ENCODE data around the gene ATXN10.
"Not testable (repeated sequence)": the region's sequence is repeated elsewhere in the genome, so short reads cannot be mapped to it uniquely, and the experiment has no call there.

Gene ATXN10

DNA sequence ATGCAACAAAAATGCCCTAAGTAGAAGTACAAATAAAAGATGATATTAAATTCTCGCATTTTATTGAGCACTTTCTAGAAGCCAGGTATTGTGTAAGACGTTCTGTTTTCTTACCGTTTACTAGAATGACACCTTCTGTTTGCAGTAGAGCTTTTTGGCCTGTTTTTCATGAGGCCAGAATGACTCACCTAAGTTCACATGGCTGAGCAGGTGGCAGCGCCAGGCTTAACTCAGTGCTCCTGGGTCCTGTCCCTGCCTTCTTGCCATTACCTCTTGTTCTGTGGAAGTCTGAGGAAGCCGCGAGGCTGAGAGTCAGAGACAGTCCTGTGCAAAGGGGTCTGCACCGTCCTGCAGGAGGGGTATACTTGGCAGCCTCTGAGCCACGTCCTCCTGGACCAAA is 113.8 kb downstream of the ATXN10 start:
- peaks cover 6% of the 10 kb centered on the region for H3K4me1 ChIP-seq (ENCODE audit: control insufficient read depth, insufficient read depth, low read length)
- peaks cover 2 to 4% of the 10 kb centered on the region in 2 donors for H3K36me3 ChIP-seq (ENCODE audit: control insufficient read depth in 2 of 2, insufficient read depth in 2 of 2, low read length in 2 of 2)
- H3K27me3 ChIP-seq (ENCODE audit: control insufficient read depth in 1 of 2, insufficient read depth in 2 of 2, low read length in 2 of 2), result no peaks in the 10 kb centered on the region
- no peak overlapping the region for H3K27ac ChIP-seq (ENCODE audit: low read length)
- H3K9ac ChIP-seq (ENCODE audit: low read length in 2 of 2), result no peak overlapping the region
- H3K9me3 ChIP-seq (ENCODE audit: control insufficient read depth in 2 of 2, low read length in 2 of 2), result no peaks in the 10 kb centered on the region
- no peak overlapping the region for H3K4me3 ChIP-seq (ENCODE audit: low read length in 2 of 2)

DNA sequence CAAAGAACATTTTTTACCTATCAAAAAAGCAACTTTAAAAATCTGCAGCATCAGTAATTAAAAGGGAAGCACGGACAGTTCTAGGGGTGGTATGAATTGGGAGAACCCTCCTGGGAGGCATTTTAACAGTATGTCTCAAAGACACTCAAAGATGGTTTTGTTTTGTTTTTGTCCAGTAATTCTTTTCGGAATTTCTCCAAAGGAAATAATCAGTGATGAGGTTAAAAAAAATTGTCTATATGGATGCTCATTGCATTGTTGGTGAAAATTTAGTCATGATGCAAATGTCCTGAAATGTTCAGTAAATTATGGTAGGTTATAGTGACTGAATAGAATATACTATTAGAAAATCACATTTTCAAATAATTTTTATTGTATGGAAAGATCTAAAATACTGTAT is 115.1 kb downstream of the ATXN10 start:
- Histone ChIP-seq H3K9ac (ENCODE audit: low read length in 2 of 2) (no peak overlapping the region), H3K27me3 (ENCODE audit: control insufficient read depth in 1 of 2, insufficient read depth in 2 of 2, low read length in 2 of 2) (no peaks in the 10 kb centered on the region), H3K4me1 (ENCODE audit: control insufficient read depth, insufficient read depth, low read length) (peaks cover 6% of the 10 kb centered on the region), H3K9me3 (ENCODE audit: control insufficient read depth in 2 of 2, low read length in 2 of 2) (no peaks in the 10 kb centered on the region), H3K27ac (ENCODE audit: low read length) (no peak overlapping the region), H3K36me3 (ENCODE audit: control insufficient read depth in 2 of 2, insufficient read depth in 2 of 2, low read length in 2 of 2) (peaks cover 2 to 4% of the 10 kb centered on the region in 2 donors), H3K4me3 (ENCODE audit: low read length in 2 of 2) (no peak overlapping the region)

DNA sequence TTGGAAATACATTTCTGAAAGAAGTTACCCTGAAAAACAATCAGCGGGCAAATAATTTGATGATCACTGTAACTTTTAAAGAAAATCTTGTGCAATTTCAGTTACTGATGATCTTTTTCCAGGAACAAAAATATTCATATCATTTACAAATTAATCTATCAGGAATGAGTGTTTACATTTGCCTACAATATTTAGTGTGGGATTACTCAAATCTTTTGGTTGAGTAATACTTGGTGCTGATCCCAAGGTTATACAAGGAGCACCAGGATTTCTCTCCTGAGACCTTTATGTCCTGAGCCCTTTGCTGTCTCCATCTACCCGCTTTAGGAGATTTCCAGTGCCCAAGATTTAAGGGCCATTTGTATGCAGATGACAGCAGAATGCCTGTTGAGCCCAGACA is 116.1 kb downstream of the ATXN10 start:
- H3K36me3 ChIP-seq (ENCODE audit: control insufficient read depth in 2 of 2, insufficient read depth in 2 of 2, low read length in 2 of 2), result peaks cover 2 to 4% of the 10 kb centered on the region in 2 donors
- H3K4me1 ChIP-seq (ENCODE audit: control insufficient read depth, insufficient read depth, low read length), result peaks cover 6% of the 10 kb centered on the region
- H3K27me3 ChIP-seq (ENCODE audit: control insufficient read depth in 1 of 2, insufficient read depth in 2 of 2, low read length in 2 of 2), result no peaks in the 10 kb centered on the region
- no peak overlapping the region for H3K4me3 ChIP-seq (ENCODE audit: low read length in 2 of 2)
- no peak overlapping the region for H3K9ac ChIP-seq (ENCODE audit: low read length in 2 of 2)
- H3K9me3 ChIP-seq (ENCODE audit: control insufficient read depth in 2 of 2, low read length in 2 of 2), result no peaks in the 10 kb centered on the region
- H3K27ac ChIP-seq (ENCODE audit: low read length), result no peak overlapping the region

DNA sequence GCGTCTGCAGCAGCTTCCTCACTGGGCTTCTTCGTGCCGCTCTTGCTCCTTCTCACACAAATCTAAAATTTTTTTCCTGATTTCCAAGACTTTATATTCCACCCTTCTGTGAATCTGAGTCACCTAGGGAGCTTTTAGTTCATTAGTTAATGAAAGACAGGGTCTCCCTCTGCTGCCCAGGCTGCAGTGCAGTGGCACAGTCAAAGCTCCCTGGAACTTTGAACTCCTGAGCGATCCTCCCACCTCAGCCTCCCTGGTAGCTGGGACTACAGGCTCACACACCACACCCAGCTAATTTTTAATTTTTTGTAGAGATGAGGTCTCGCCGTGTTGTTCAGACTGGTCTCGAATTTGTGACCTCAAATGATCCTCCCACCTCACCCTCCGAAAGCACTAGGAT is 116.9 kb downstream of the ATXN10 start:
- Histone ChIP-seq H3K4me1 (ENCODE audit: control insufficient read depth, insufficient read depth, low read length) (peaks cover 6% of the 10 kb centered on the region), H3K27ac (ENCODE audit: low read length) (no peak overlapping the region), H3K9me3 (ENCODE audit: control insufficient read depth in 2 of 2, low read length in 2 of 2) (no peaks in the 10 kb centered on the region), H3K36me3 (ENCODE audit: control insufficient read depth in 2 of 2, insufficient read depth in 2 of 2, low read length in 2 of 2) (peaks cover 3 to 4% of the 10 kb centered on the region in 2 donors), H3K4me3 (ENCODE audit: low read length in 2 of 2) (no peak overlapping the region), H3K27me3 (ENCODE audit: control insufficient read depth in 1 of 2, insufficient read depth in 2 of 2, low read length in 2 of 2) (no peaks in the 10 kb centered on the region), H3K9ac (ENCODE audit: low read length in 2 of 2) (no peak overlapping the region)

DNA sequence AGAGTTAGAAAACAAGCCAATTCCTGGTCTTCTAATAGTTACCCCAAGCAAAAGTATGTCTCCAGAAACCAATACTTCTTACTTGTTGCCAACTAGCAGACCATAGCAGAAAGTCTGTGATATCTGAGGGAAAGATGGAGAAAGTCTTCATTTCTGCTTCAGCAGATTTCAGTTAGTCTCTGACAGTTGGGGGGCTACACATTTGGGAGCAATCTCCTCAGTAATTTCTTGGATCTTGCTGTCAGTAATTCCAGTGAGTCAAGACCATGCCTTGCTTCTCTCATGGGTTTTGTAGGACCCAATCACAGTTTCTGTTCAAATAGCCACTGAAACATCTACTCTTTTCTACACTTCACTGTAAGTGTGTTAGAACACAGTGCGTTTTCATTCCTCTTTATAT is 118.8 kb downstream of the ATXN10 start:
- no peaks in the 10 kb centered on the region for H3K27me3 ChIP-seq (ENCODE audit: control insufficient read depth in 1 of 2, insufficient read depth in 2 of 2, low read length in 2 of 2)
- peaks cover 2% of the 10 kb centered on the region for H3K4me1 ChIP-seq (ENCODE audit: control insufficient read depth, insufficient read depth, low read length)
- H3K27ac ChIP-seq (ENCODE audit: low read length), result no peak overlapping the region
- H3K4me3 ChIP-seq (ENCODE audit: low read length in 2 of 2), result no peak overlapping the region
- H3K9me3 ChIP-seq (ENCODE audit: control insufficient read depth in 2 of 2, low read length in 2 of 2), result no peaks in the 10 kb centered on the region
- H3K9ac ChIP-seq (ENCODE audit: low read length in 2 of 2), result no peak overlapping the region
- peaks cover 4 to 6% of the 10 kb centered on the region in 2 donors for H3K36me3 ChIP-seq (ENCODE audit: control insufficient read depth in 2 of 2, insufficient read depth in 2 of 2, low read length in 2 of 2)

DNA sequence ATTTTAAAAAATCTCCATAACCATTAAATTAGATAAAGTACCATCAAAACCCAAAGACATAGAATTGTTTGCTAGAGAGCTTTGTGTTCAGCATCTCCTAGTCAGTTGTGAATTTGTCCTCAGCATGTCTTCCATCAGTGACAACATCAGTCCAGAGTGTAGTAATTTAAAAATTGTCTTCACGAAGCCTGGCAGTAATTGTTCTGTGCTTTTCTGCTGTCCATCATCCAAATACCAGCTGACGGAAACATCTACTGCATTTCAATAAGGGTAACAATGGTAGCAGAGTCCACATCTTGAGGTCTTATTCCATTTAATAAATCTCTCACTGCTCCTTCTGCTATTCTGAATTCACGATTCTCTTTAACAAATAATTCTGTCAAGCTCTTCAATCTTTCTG is 121.5 kb downstream of the ATXN10 start:
- Histone ChIP-seq H3K9ac (ENCODE audit: low read length in 2 of 2) (no peak overlapping the region), H3K4me3 (ENCODE audit: low read length in 2 of 2) (no peak overlapping the region), H3K36me3 (ENCODE audit: control insufficient read depth in 2 of 2, insufficient read depth in 2 of 2, low read length in 2 of 2) (peaks cover 4 to 7% of the 10 kb centered on the region in 2 donors), H3K27ac (ENCODE audit: low read length) (no peak overlapping the region), H3K9me3 (ENCODE audit: control insufficient read depth in 2 of 2, low read length in 2 of 2) (peaks cover 0 to 7% of the 10 kb centered on the region in 2 donors), H3K27me3 (ENCODE audit: control insufficient read depth in 1 of 2, insufficient read depth in 2 of 2, low read length in 2 of 2) (no peaks in the 10 kb centered on the region), H3K4me1 (ENCODE audit: control insufficient read depth, insufficient read depth, low read length) (no peaks in the 10 kb centered on the region)

DNA sequence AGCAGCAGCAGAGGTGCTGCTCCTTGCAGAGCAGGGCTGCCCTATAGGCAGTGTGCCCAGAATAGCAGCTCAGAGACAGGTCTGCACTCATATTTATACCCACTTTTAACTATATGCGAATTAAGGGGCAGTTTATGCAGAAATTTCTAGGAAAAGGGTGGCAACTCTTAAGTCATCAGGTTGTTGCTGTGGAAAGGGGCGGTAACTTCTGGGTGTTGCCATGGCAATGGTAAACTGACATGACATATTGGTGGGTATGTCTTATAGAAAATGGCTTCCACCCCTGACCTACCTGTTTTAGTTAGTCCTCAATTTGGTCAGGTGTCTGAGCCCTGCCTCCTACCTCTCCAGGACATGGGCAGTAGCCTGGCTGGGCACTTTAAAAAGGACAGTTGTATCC is 122.3 kb downstream of the ATXN10 start:
- no peak overlapping the region for H3K27ac ChIP-seq (ENCODE audit: low read length)
- H3K36me3 ChIP-seq (ENCODE audit: control insufficient read depth in 2 of 2, insufficient read depth in 2 of 2, low read length in 2 of 2), result peaks cover 4 to 7% of the 10 kb centered on the region in 2 donors

DNA sequence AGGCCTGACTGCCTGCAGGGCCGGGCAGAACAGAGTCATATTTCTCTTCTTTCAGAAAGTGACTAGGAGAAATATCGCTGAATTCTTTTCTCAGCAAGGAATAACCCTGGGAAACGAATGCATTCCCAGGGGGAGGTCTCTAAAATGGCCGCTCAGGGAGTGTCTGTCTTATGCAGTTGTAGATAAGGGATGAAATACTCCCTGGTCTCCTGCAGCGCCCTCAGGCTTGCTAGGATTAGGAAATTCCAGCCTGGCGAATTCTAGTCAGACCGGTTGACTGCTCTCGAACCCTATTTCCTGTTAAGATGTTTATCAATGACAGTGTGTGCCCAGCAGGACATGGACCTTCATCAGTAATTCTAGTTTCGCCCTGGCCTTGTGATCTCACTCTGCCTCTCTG is 124.4 kb downstream of the ATXN10 start:
- H3K9me3 ChIP-seq (ENCODE audit: control insufficient read depth in 2 of 2, low read length in 2 of 2); H3K4me1 ChIP-seq (ENCODE audit: control insufficient read depth, insufficient read depth, low read length); H3K27ac ChIP-seq (ENCODE audit: low read length); H3K36me3 ChIP-seq (ENCODE audit: control insufficient read depth in 2 of 2, insufficient read depth in 2 of 2, low read length in 2 of 2); H3K4me3 ChIP-seq (ENCODE audit: low read length in 2 of 2); H3K9ac ChIP-seq (ENCODE audit: low read length in 2 of 2); H3K27me3 ChIP-seq (ENCODE audit: control insufficient read depth in 1 of 2, insufficient read depth in 2 of 2, low read length in 2 of 2): not testable (repeated sequence)

More for the DNA sequence above, 122.3 kb downstream of the ATXN10 start:
- Histone ChIP-seq H3K4me1 (ENCODE audit: control insufficient read depth, insufficient read depth, low read length) (no peaks in the 10 kb centered on the region), H3K4me3 (ENCODE audit: low read length in 2 of 2) (no peak overlapping the region), H3K9me3 (ENCODE audit: control insufficient read depth in 2 of 2, low read length in 2 of 2) (peaks cover 0 to 7% of the 10 kb centered on the region in 2 donors), H3K27me3 (ENCODE audit: control insufficient read depth in 1 of 2, insufficient read depth in 2 of 2, low read length in 2 of 2) (no peaks in the 10 kb centered on the region), H3K9ac (ENCODE audit: low read length in 2 of 2) (no peak overlapping the region)

DNA sequence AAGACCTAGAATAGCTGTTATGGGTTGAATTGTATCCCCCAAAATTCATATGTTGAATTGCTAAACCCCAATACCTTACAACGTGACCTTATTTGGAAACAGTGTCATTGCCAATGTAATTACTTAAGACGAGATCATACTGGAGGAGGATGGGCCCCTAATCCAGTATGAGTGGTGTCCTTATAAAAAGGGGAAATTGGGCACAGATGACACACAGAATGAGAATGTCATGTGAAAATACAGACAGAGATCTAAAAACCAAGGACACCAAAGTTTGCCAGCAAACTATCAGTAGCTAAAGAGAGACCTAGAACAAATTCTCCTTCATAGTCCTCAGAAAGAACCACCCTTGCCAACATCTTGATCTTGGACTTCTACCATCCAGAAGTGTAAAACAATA is 127.7 kb downstream of the ATXN10 start:
- Histone ChIP-seq H3K27me3 (ENCODE audit: control insufficient read depth in 1 of 2, insufficient read depth in 2 of 2, low read length in 2 of 2) (no peaks in the 10 kb centered on the region), H3K4me3 (ENCODE audit: low read length in 2 of 2) (no peak overlapping the region), H3K9me3 (ENCODE audit: control insufficient read depth in 2 of 2, low read length in 2 of 2) (peaks cover 0 to 7% of the 10 kb centered on the region in 2 donors), H3K27ac (ENCODE audit: low read length) (no peak overlapping the region), H3K36me3 (ENCODE audit: control insufficient read depth in 2 of 2, insufficient read depth in 2 of 2, low read length in 2 of 2) (peaks cover 0 to 3% of the 10 kb centered on the region in 2 donors), H3K4me1 (ENCODE audit: control insufficient read depth, insufficient read depth, low read length) (no peaks in the 10 kb centered on the region), H3K9ac (ENCODE audit: low read length in 2 of 2) (no peak overlapping the region)

DNA sequence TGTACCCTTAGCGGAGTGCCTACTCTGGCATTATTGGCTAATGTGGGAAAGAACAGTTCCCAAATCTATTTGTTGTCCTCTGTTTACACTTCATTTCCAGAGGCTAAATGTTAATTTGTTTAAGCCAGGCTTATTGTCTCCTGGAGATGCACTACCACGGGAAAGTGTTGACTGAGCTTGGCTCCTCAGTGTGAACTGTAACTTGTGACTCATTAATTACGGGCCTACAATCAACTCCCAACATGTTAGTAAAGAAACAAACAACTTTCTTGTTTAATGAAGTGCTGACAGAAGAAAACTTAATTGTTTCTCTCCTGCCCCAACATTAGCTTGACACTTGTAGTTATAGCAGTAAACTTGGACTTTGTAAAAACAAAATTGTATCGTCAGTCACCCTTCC is 130.4 kb downstream of the ATXN10 start:
- H3K36me3 ChIP-seq (ENCODE audit: control insufficient read depth in 2 of 2, insufficient read depth in 2 of 2, low read length in 2 of 2), result no peaks in the 10 kb centered on the region
- H3K9ac ChIP-seq (ENCODE audit: low read length in 2 of 2), result no peak overlapping the region
- H3K4me3 ChIP-seq (ENCODE audit: low read length in 2 of 2), result no peak overlapping the region
- no peaks in the 10 kb centered on the region for H3K9me3 ChIP-seq (ENCODE audit: control insufficient read depth in 2 of 2, low read length in 2 of 2)
- no peaks in the 10 kb centered on the region for H3K27me3 ChIP-seq (ENCODE audit: control insufficient read depth in 1 of 2, insufficient read depth in 2 of 2, low read length in 2 of 2)
- H3K4me1 ChIP-seq (ENCODE audit: control insufficient read depth, insufficient read depth, low read length), result no peaks in the 10 kb centered on the region
- no peak overlapping the region for H3K27ac ChIP-seq (ENCODE audit: low read length)

DNA sequence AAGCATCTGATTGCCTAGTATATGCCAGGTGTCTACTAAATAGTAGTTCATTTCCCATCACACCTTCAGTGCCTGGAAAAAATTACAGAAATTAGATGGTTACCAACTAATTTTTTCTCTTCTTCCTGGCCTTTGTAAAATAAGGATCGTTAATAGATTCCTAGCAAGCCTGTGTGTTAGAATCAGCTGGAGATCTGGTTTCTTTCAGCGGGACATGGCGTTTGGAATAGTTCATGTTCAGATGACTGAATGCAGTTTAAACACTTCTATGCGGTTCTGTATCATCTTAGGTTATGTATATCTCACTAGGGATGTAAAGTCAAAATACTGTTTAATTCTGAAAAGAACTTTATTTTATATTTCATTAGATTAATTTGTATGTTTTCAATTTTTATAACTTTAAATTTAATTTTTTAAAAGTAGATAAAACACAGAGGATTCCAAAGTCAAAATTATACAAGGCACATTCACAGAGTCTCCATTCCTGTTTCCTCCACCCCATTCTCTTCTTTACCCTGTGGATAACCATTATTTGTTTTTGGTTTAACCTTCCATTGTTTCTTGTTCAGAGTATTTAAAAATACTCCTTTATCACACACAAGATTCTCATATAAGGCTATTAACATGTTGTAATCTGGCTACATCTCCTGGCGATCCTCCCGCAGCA is 132.8 kb downstream of the ATXN10 start:
- peaks cover 5 to 6% of the 10 kb centered on the region in 2 donors for H3K36me3 ChIP-seq (ENCODE audit: control insufficient read depth in 2 of 2, insufficient read depth in 2 of 2, low read length in 2 of 2)
- H3K27me3 ChIP-seq (ENCODE audit: control insufficient read depth in 1 of 2, insufficient read depth in 2 of 2, low read length in 2 of 2), result no peaks in the 10 kb centered on the region
- no peak overlapping the region for H3K9ac ChIP-seq (ENCODE audit: low read length in 2 of 2)
- no peak overlapping the region for H3K27ac ChIP-seq (ENCODE audit: low read length)
- H3K9me3 ChIP-seq (ENCODE audit: control insufficient read depth in 2 of 2, low read length in 2 of 2), result no peaks in the 10 kb centered on the region
- no peaks in the 10 kb centered on the region for H3K4me1 ChIP-seq (ENCODE audit: control insufficient read depth, insufficient read depth, low read length)
- no peak overlapping the region for H3K4me3 ChIP-seq (ENCODE audit: low read length in 2 of 2)

All from stomach smooth muscle (tissue), 2 donors.